CD4-positive, alpha-beta T cell treated with Interleukin-4 for 4 hours (primary cell): ENCODE data around the gene ROBO2.

Experiments used
- DNase-seq: peaks from one replicate; pipeline ENCODE4 v3.0.0-alpha.2; 2020

ROBO2 gene

GRCh38 chr3:77271306-77271705, 231.4 kb downstream of the ROBO2 start:
- no peak for DNase-seq

GRCh38 chr3:77271711-77272110, 231.8 kb downstream of the ROBO2 start:
- DNase-seq: no peak

GRCh38 chr3:77279276-77279675, 239.4 kb downstream of the ROBO2 start:
- DNase-seq: no peak

GRCh38 chr3:77281721-77282120, 241.8 kb downstream of the ROBO2 start:
- DNase-seq: no peak

GRCh38 chr3:77283108-77283507, 243.2 kb downstream of the ROBO2 start:
- DNase-seq: no peak

GRCh38 chr3:77288348-77288747, 248.4 kb downstream of the ROBO2 start:
- DNase-seq: no peak

GRCh38 chr3:77296527-77296926, 256.6 kb downstream of the ROBO2 start:
- DNase-seq: no peak

- no peak for DNase-seq
Measured at GRCh38 chr3:77298417-77298816, 258.5 kb downstream of the ROBO2 start.

GRCh38 chr3:77303955-77304699, 264.2 kb downstream of the ROBO2 start:
- no peak for DNase-seq

GRCh38 chr3:77304700-77305021, 264.8 kb downstream of the ROBO2 start:
- no peak for DNase-seq

- no peak for DNase-seq
Measured at GRCh38 chr3:77309460-77309859, 269.6 kb downstream of the ROBO2 start.

- no peak for DNase-seq
Measured at GRCh38 chr3:77313843-77314242, 273.9 kb downstream of the ROBO2 start.

GRCh38 chr3:77319711-77320110, 279.8 kb downstream of the ROBO2 start:
- no peak for DNase-seq

- DNase-seq: no peak
Measured at GRCh38 chr3:77320514-77320913, 280.6 kb downstream of the ROBO2 start.

GRCh38 chr3:77321646-77322045, 281.7 kb downstream of the ROBO2 start:
- no peak for DNase-seq

- no peak for DNase-seq
Measured at GRCh38 chr3:77323626-77324025, 283.7 kb downstream of the ROBO2 start.

- DNase-seq: no peak
Measured at GRCh38 chr3:77324105-77324504, 284.2 kb downstream of the ROBO2 start.

GRCh38 chr3:77325280-77325679, 285.4 kb downstream of the ROBO2 start:
- DNase-seq: no peak

- no peak for DNase-seq
Measured at GRCh38 chr3:77325702-77326101, 285.8 kb downstream of the ROBO2 start.

- DNase-seq: no peak
Measured at GRCh38 chr3:77326586-77326985, 286.7 kb downstream of the ROBO2 start.

- no peak for DNase-seq
Measured at GRCh38 chr3:77328690-77329089, 288.8 kb downstream of the ROBO2 start.

GRCh38 chr3:77329116-77329515, 289.2 kb downstream of the ROBO2 start:
- DNase-seq: no peak

- DNase-seq: no peak
Measured at GRCh38 chr3:77338195-77338594, 298.3 kb downstream of the ROBO2 start.

GRCh38 chr3:77342027-77342426, 302.1 kb downstream of the ROBO2 start:
- no peak for DNase-seq

GRCh38 chr3:77342688-77343087, 302.8 kb downstream of the ROBO2 start:
- DNase-seq: no peak

GRCh38 chr3:77345009-77345408, 305.1 kb downstream of the ROBO2 start:
- DNase-seq: no peak
